ENCODE measurements around the gene CCT2. TPM values are rescaled to one million over a fixed set of nuclear protein-coding genes. Genes with fewer than 3 reads are reported as not detected.

The CCT2 gene
- total and polyA plus RNA-seq, 3 experiments from 2014 or later, result 141 to 415 (median 411) TPM

GRCh38 chr12:69570545-69571399 lies 14.5 kb upstream of the CCT2 start:
- no peak overlapping the region for H3K4me3 ChIP-seq (ENCODE audit: low read length)
- Mint-ChIP-seq H3K4me1 (no peaks in the 10 kb centered on the region), H3K27me3 (no peaks in the 10 kb centered on the region), H3K4me3 (no peak overlapping the region), H3K27ac (peak overlapping the region in 5 of 8 donors; percentile 6 to 64 (median 26)), H3K36me3 (peaks cover 0 to 65% (median 26%) of the 10 kb centered on the region in 3 donors), H3K9me3 (no peaks in the 10 kb centered on the region)
- peak; percentile 20 to 57 (median 54) for DNase-seq
- ChIA-PET CTCF (interaction anchor here (0.6 to 3.9 kb wide), 33 partner anchors 8 to 416 kb away, joined by 3 to 35 read pairs (median 4); partner anchors contain the start of gene CPSF6), POLR2A (no interaction called here)
- no peak overlapping the region for H3K27ac ChIP-seq (ENCODE audit: low read depth, low read length)
- H3K36me3 ChIP-seq (ENCODE audit: insufficient read depth, low read length), result peaks cover 15% of the 10 kb centered on the region
- no peaks in the 10 kb centered on the region for H3K4me1 ChIP-seq (ENCODE audit: insufficient read depth, low read length)
- no peaks in the 10 kb centered on the region for H3K27me3 ChIP-seq (ENCODE audit: insufficient read depth, low read length, poor library complexity, severe bottlenecking)
- H3K9me3 ChIP-seq (ENCODE audit: low read length), result no peaks in the 10 kb centered on the region

GRCh38 chr12:69575346-69575745 lies 9.9 kb upstream of the CCT2 start:
- no peak overlapping the region for H3K27ac ChIP-seq (ENCODE audit: low read depth, low read length)
- Mint-ChIP-seq H3K9me3 (no peaks in the 10 kb centered on the region), H3K36me3 (peaks cover 0 to 47% (median 24%) of the 10 kb centered on the region in 3 donors), H3K27ac (peak overlapping the region in 2 of 8 donors; percentile 30 to 64), H3K27me3 (no peaks in the 10 kb centered on the region), H3K4me1 (no peaks in the 10 kb centered on the region), H3K4me3 (no peak overlapping the region)
- ChIA-PET POLR2A (no interaction called here), CTCF (no interaction called here)
- H3K4me1 ChIP-seq (ENCODE audit: insufficient read depth, low read length), result no peaks in the 10 kb centered on the region
- no peak overlapping the region for H3K4me3 ChIP-seq (ENCODE audit: low read length)
- no peak for DNase-seq
- H3K9me3 ChIP-seq (ENCODE audit: low read length), result no peaks in the 10 kb centered on the region
- peaks cover 10% of the 10 kb centered on the region for H3K36me3 ChIP-seq (ENCODE audit: insufficient read depth, low read length)
- H3K27me3 ChIP-seq (ENCODE audit: insufficient read depth, low read length, poor library complexity, severe bottlenecking), result no peaks in the 10 kb centered on the region

GRCh38 chr12:69578283-69578682 lies 7.0 kb upstream of the CCT2 start:
- no peak overlapping the region for H3K27ac Mint-ChIP-seq
- H3K27me3 ChIP-seq (ENCODE audit: insufficient read depth, low read length, poor library complexity, severe bottlenecking), result no peaks in the 10 kb centered on the region
- H3K4me3 ChIP-seq (ENCODE audit: low read length), result no peak overlapping the region
- no peaks in the 10 kb centered on the region for H3K9me3 ChIP-seq (ENCODE audit: low read length)
- H3K27ac ChIP-seq (ENCODE audit: low read depth, low read length), result no peak overlapping the region
- H3K4me1 Mint-ChIP-seq, result no peaks in the 10 kb centered on the region
- H3K36me3 Mint-ChIP-seq, result peaks cover 0 to 27% (median 11%) of the 10 kb centered on the region in 3 donors
- no peak overlapping the region for H3K4me3 Mint-ChIP-seq
- ChIA-PET POLR2A (no interaction called here), CTCF (no interaction called here)
- H3K36me3 ChIP-seq (ENCODE audit: insufficient read depth, low read length), result peaks cover 3% of the 10 kb centered on the region
- no peaks in the 10 kb centered on the region for H3K9me3 Mint-ChIP-seq
- H3K27me3 Mint-ChIP-seq, result no peaks in the 10 kb centered on the region
- DNase-seq, result no peak
- no peaks in the 10 kb centered on the region for H3K4me1 ChIP-seq (ENCODE audit: insufficient read depth, low read length)

GRCh38 chr12:69579029-69579428 lies 6.2 kb upstream of the CCT2 start:
- peaks cover 0 to 2% (median 0%) of the 10 kb centered on the region in 3 donors for H3K4me1 Mint-ChIP-seq
- no peaks in the 10 kb centered on the region for H3K9me3 Mint-ChIP-seq

GRCh38 chr12:69580074-69580473 lies 5.2 kb upstream of the CCT2 start:
- H3K4me1 Mint-ChIP-seq, result peaks cover 0 to 5% (median 5%) of the 10 kb centered on the region in 3 donors

More at GRCh38 chr12:69579029-69579428, 6.2 kb upstream of the CCT2 start:
- Histone ChIP-seq H3K4me3 (ENCODE audit: low read length) (no peak overlapping the region), H3K9me3 (ENCODE audit: low read length) (no peaks in the 10 kb centered on the region), H3K27ac (ENCODE audit: low read depth, low read length) (no peak overlapping the region), H3K4me1 (ENCODE audit: insufficient read depth, low read length) (no peaks in the 10 kb centered on the region), H3K27me3 (ENCODE audit: insufficient read depth, low read length, poor library complexity, severe bottlenecking) (no peaks in the 10 kb centered on the region), H3K36me3 (ENCODE audit: insufficient read depth, low read length) (peaks cover 3% of the 10 kb centered on the region)
- Mint-ChIP-seq H3K27ac (no peak overlapping the region), H3K27me3 (no peaks in the 10 kb centered on the region), H3K4me3 (no peak overlapping the region), H3K36me3 (peaks cover 0 to 20% (median 10%) of the 10 kb centered on the region in 3 donors)
- ChIA-PET CTCF (interaction anchor here (1.1 kb wide), 1 partner anchor 8 kb away, joined by 4 read pairs; no protein-coding TSS in a partner anchor), POLR2A (no interaction called here)
- no peak for DNase-seq

GRCh38 chr12:69583203-69583602 lies 2.1 kb upstream of the CCT2 start:
- H3K36me3 ChIP-seq (ENCODE audit: insufficient read depth, low read length), result peaks cover 11% of the 10 kb centered on the region
- H3K9me3 ChIP-seq (ENCODE audit: low read length), result no peaks in the 10 kb centered on the region
- Mint-ChIP-seq H3K4me1 (peaks cover 11 to 12% (median 11%) of the 10 kb centered on the region in 3 donors), H3K9me3 (no peaks in the 10 kb centered on the region), H3K27ac (peak overlapping the region in 3 of 8 donors; percentile 51 to 66 (median 54)), H3K36me3 (peaks cover 0 to 20% (median 2%) of the 10 kb centered on the region in 3 donors), H3K27me3 (no peaks in the 10 kb centered on the region), H3K4me3 (peak overlapping the region in 3 of 7 donors; percentile 19 to 100 (median 48))
- ChIA-PET POLR2A (no interaction called here), CTCF (interaction anchor here (5.0 kb wide), 1 partner anchor 12 kb away, joined by 25 read pairs; no protein-coding TSS in a partner anchor)
- no peak for DNase-seq
- H3K27ac ChIP-seq (ENCODE audit: low read depth, low read length), result no peak overlapping the region
- no peaks in the 10 kb centered on the region for H3K27me3 ChIP-seq (ENCODE audit: insufficient read depth, low read length, poor library complexity, severe bottlenecking)
- H3K4me1 ChIP-seq (ENCODE audit: insufficient read depth, low read length), result peaks cover 10% of the 10 kb centered on the region
- no peak overlapping the region for H3K4me3 ChIP-seq (ENCODE audit: low read length)

More at GRCh38 chr12:69580074-69580473, 5.2 kb upstream of the CCT2 start:
- Histone ChIP-seq H3K9me3 (ENCODE audit: low read length) (no peaks in the 10 kb centered on the region), H3K27me3 (ENCODE audit: insufficient read depth, low read length, poor library complexity, severe bottlenecking) (no peaks in the 10 kb centered on the region), H3K4me1 (ENCODE audit: insufficient read depth, low read length) (no peaks in the 10 kb centered on the region), H3K36me3 (ENCODE audit: insufficient read depth, low read length) (no peaks in the 10 kb centered on the region), H3K27ac (ENCODE audit: low read depth, low read length) (no peak overlapping the region), H3K4me3 (ENCODE audit: low read length) (no peak overlapping the region)
- H3K4me3 Mint-ChIP-seq, result peak overlapping the region in 1 of 7 donors; percentile 7
- H3K27me3 Mint-ChIP-seq, result no peaks in the 10 kb centered on the region
- ChIA-PET CTCF (interaction anchor here (5.0 kb wide), 1 partner anchor 9 kb away, joined by 25 read pairs; no protein-coding TSS in a partner anchor), POLR2A (no interaction called here)
- no peak for DNase-seq
- peaks cover 0 to 9% (median 1%) of the 10 kb centered on the region in 3 donors for H3K36me3 Mint-ChIP-seq
- H3K27ac Mint-ChIP-seq, result peak overlapping the region in 1 of 8 donors; percentile 3
- no peaks in the 10 kb centered on the region for H3K9me3 Mint-ChIP-seq

GRCh38 chr12:69588527-69588926 lies 3.3 kb downstream of the CCT2 start:
- no peaks in the 10 kb centered on the region for H3K27me3 Mint-ChIP-seq
- H3K36me3 ChIP-seq (ENCODE audit: insufficient read depth, low read length), result peaks cover 55% of the 10 kb centered on the region
- ChIA-PET CTCF (no interaction called here), POLR2A (no interaction called here)
- no peak overlapping the region for H3K27ac ChIP-seq (ENCODE audit: low read depth, low read length)
- H3K4me3 ChIP-seq (ENCODE audit: low read length), result no peak overlapping the region
- DNase-seq, result no peak
- H3K27ac Mint-ChIP-seq, result peak overlapping the region in 1 of 8 donors; percentile 33
- H3K4me1 Mint-ChIP-seq, result peaks cover 14 to 22% (median 20%) of the 10 kb centered on the region in 3 donors
- no peaks in the 10 kb centered on the region for H3K9me3 Mint-ChIP-seq
- H3K4me1 ChIP-seq (ENCODE audit: insufficient read depth, low read length), result peaks cover 10% of the 10 kb centered on the region
- no peaks in the 10 kb centered on the region for H3K27me3 ChIP-seq (ENCODE audit: insufficient read depth, low read length, poor library complexity, severe bottlenecking)
- no peaks in the 10 kb centered on the region for H3K9me3 ChIP-seq (ENCODE audit: low read length)
- H3K36me3 Mint-ChIP-seq, result peaks cover 6 to 71% (median 19%) of the 10 kb centered on the region in 3 donors
- no peak overlapping the region for H3K4me3 Mint-ChIP-seq

GRCh38 chr12:69589082-69589481 lies 3.8 kb downstream of the CCT2 start:
- H3K4me1 Mint-ChIP-seq, result peaks cover 13 to 23% (median 20%) of the 10 kb centered on the region in 3 donors
- no peaks in the 10 kb centered on the region for H3K9me3 Mint-ChIP-seq

More at GRCh38 chr12:69589082-69589481, 3.8 kb downstream of the CCT2 start:
- Histone ChIP-seq H3K4me3 (ENCODE audit: low read length) (no peak overlapping the region), H3K27me3 (ENCODE audit: insufficient read depth, low read length, poor library complexity, severe bottlenecking) (no peaks in the 10 kb centered on the region), H3K27ac (ENCODE audit: low read depth, low read length) (no peak overlapping the region), H3K9me3 (ENCODE audit: low read length) (no peaks in the 10 kb centered on the region), H3K4me1 (ENCODE audit: insufficient read depth, low read length) (peaks cover 10% of the 10 kb centered on the region), H3K36me3 (ENCODE audit: insufficient read depth, low read length) (peaks cover 60% of the 10 kb centered on the region)
- CTCF ChIA-PET, result no interaction called here
- DNase-seq, result no peak
- POLR2A ChIA-PET, result no interaction called here
- Mint-ChIP-seq H3K36me3 (peaks cover 11 to 76% (median 20%) of the 10 kb centered on the region in 3 donors), H3K4me3 (peak overlapping the region in 1 of 7 donors; percentile 8), H3K27ac (peak overlapping the region in 3 of 8 donors; percentile 29 to 87 (median 33)), H3K27me3 (no peaks in the 10 kb centered on the region)

Data from CD8-positive, alpha-beta memory T cell (primary cell).